Measurements from ENCODE around the gene GALR2. TPM values are rescaled to one million over a fixed set of nuclear protein-coding genes. Genes with fewer than 3 reads are reported as not detected.

GALR2 gene
- polyA plus RNA-seq, 12 donors = not detected

DNA sequence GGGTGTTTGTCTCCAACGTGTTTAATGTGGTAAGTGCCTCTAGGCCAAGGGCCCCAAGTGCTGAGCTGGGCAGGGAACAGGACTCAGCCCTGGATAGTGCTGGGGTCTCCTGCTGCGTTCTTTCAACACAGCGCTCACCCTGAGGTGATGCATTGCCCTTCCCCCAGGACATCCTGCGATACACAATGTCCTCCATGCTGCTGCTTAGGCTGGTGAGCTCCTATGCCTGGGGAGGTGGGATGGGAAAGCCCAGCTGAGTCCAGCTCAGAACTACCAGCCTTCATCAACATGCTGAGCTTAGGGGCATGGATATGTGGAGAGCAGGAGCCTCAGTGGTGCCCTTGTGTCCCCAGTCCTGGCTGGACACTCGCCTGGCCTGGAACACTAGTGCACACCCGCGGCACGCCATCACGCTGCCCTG lies 5.0 kb downstream of the GALR2 start:
- DNase-seq = no peak

DNA sequence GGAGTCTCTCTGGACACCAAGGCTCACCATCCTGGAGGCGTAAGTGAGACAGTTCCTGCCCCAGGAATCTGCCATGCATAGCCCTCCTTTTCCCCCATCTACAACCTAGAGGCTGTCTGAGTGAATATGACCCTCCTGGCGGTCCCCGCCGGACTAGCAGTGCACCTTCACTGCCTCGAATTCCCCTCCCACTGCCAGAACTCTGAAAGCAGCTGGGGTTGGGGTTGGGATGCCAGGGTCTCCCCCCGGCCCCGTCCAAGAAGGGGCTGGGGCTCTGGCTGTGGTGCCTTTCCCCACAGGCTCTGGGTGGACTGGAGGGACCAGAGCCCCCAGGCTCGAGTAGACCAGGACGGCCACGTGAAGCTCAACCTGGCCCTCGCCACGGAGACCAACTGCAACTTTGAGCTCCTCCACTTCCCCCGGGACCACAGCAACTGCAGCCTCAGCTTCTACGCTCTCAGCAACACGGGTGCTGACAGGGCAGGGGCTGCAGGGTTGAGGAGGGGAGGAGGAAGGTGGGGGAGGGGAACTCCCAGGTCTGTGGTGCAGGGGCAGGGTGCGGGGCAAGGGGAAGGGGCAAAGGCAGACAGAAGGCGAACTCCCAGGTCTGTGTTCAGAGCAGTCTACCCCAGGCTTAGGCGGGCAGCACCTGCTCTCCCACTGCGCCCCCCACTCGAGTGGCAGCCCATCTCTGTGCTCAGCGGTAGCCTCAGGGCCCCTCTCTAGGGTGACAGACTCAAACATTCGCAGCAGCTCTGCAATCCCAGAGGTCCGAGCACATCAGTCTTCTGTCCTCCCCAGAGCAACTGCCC lies 5.6 kb downstream of the GALR2 start:
- no peak for DNase-seq

DNA sequence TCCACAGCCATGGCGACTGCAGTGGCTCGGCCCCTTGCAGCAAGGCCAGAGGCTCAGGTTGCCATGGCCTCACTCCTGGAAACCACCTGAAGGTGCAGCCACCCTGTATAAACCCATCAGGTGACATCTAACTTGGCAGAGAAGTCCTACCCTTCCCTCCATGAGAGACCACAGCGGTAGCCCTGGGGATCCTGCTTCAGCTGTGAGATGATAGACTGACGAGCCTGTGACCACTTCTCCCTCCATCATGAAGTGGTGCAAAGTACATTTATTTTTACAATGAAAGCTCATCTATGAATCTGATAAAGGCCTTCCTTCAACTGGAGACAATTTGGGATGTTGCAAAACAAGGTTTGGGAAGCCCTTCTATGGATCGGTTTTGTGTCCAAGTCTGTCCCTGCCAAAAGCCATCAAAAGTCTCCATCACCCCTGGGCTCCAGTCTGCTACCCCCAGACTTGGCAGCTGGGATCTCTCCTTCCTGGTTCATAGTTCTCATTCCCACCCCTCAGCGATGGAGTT lies 6.2 kb downstream of the GALR2 start:
- DNase-seq = no peak

DNA sequence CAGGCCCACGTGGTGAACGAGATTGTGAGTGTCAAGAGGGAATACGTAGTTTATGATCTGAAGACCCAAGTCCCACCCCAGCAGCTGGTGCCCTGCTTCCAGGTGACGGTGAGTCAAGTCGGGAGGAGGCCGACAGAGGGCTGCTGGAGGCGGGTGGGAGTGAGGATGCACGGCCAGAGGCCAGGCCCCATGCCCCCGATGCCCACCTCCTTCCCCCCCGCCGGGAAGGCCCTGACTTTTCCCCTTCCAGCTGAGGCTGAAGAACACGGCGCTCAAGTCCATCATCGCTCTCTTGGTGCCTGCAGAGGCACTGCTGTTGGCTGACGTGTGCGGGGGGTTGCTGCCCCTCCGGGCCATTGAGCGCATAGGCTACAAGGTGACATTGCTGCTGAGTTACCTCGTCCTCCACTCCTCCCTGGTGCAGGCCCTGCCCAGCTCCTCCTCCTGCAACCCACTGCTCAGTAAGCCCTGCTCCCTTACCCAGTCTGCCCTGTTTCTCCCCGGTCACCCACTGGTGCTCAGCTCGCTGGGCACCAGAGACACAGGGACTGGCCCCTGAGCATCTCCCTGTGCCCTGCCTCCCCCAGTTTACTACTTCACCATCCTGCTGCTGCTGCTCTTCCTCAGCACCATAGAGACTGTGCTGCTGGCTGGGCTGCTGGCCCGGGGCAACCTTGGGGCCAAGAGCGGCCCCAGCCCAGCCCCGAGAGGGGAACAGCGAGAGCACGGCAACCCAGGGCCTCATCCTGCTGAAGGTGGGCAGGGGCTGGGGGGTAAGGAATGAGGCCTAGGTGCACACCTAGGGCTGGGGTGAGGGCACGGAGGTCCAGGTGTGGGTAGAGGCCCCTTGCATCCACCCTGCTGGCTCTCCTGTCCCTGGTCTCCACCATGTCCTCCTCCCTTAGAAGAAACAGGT lies 7.0 kb downstream of the GALR2 start:
- DNase-seq = no peak

DNA sequence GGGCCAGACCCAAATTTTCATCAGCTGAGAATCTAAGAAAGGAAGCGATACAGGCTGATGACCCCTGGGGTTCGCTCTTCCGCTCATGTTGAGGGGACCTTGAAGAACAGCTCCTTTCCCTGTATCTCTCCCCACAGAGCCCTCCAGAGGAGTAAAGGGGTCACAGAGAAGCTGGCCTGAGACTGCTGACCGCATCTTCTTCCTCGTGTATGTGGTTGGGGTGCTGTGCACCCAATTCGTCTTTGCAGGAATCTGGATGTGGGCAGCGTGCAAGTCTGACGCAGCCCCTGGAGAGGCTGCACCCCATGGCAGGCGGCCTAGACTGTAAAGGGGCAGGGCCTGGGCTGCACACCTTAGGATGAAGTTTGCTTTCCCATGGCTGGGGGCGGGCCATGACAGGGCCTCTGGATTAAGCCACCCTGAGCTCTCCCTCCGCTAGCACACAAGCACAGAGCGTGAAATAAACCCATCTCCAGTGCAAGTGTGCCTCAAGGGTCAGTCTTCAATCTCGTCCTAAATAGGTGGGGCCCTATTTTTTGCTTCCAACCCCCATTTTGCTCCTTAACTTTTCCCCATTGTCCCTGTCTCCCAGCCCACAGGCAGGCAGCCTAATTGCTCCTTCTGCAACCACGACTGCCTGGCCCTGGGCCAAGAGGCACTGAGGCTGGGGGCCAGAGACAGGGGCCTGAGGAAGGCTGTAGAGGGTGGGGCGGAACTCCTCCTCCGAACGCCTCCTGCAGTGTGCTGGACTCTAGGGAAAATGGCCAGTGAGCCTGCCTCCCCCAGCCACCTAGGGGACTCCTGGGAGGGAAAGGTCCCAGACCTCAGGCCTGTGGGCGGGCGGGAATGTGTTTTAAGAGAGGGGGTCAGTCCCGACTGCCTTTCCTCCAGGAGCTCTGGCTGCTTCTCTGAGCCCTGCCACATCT lies 8.0 kb downstream of the GALR2 start:
- no peak for DNase-seq

DNA sequence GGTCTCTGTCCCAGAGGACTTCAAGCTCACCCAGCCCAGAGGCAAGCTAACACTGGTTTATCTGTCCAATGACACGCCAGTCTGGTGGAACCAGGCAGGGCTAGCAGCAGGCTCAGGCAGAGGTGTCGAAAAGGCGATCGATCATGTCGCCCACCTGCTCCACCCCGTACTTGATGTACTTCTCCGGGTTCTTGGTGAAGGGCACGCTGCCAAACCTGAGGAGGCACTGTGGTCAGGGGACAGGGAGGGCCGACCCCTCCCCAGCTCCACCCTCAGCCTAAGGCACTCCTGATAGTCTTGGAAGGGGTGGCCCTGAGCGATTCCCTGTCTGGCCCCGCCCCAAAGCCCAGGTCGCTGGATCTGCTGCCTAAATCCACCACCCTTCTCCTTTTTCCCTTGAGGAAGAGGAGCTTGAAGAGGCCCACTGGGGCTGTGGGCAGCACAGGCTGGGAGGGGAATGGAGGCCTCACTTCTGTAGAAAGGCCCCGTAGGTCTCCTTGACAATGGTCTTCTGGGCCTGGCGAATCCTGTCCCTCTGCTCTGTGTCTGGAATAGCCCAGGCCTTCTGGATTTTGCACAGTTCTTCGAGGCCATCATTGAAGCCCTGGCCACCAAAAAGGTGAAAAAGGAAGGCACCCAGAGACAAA lies 9.1 kb downstream of the GALR2 start:
- DNase-seq = no peak

DNA sequence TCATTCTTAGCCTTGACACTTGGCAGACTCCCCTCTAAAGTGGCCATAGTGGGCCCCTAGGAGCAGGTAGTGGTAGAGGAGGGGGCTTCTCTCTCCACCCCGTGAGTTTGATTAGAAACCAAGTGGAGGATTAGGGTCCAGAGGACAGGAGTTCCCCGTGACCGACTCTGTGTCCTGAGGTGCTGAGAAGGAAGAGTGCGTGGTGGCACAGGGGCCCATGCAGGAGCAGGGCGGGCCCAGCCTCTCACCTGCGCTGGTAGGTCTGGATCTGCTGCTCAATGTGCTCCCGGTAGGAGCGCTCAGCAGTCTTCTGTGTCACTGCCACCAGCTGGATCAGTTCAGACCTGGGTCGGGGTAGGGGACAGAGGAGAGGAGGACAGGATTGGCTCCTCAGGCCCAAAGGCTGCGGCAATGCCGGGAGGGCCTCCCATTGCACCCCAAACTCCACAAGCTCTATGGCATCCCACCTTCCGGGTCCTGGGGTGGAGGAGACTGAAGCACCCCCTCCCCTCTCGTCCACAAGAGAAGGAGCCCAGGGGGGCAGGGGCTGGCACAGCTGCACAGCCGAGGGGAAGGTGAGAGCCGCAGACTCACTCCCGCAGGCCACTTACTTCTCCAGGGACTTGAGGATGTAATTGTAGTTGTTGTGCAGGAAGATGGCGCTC lies 10.6 kb downstream of the GALR2 start:
- DNase-seq = no peak

DNA sequence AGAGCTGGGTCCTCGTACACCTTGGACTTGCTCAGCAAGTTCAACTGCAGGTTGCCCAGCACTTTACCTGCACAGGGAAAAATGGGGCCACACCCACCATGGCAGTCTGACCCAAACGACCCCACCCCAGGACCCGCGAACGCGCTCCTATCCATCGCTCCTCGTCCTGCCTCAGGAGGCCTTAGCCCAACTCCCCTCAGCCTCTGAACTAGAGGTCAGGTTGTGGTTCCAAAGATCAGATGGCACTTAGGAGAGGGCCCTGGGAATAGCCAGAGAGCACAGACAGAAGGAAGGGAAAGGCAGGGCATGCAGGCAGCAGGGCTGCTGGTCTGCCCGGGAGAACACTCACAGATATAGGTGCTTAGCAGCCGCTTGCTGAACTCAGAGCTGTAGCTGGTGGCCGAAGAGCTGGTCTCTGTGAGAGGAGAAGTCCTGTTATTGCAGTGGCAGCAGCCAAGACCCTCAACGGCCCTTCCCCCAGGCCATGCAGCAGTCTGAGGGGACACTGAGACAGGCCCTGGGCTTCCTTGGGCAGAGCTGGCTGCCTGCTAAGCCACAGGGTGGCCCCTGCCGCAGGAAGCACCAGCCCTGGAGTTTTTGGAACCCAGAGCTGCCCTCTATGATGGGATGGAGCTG lies 11.3 kb downstream of the GALR2 start:
- no peak for DNase-seq

DNA sequence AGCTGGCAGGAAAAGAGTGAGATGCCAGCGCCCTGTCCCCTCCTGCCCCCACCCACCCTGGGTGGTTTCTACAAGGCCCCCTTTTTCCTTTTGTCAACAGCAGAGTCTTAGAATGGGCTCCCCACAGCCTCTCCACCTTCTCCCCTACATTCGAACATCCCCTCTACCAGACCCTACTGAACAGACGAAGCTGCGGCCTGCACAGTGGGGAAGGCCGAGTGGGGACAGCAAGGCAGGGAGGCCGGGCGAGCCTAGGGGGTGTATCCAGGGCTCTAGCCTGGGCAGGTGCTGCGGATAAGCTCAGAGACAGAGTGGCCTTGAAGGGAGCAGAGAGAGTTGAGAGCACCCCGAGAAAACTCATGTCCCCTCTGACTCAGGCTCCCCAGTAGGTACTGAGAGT lies 11.8 kb downstream of the GALR2 start:
- no peak for DNase-seq

DNA sequence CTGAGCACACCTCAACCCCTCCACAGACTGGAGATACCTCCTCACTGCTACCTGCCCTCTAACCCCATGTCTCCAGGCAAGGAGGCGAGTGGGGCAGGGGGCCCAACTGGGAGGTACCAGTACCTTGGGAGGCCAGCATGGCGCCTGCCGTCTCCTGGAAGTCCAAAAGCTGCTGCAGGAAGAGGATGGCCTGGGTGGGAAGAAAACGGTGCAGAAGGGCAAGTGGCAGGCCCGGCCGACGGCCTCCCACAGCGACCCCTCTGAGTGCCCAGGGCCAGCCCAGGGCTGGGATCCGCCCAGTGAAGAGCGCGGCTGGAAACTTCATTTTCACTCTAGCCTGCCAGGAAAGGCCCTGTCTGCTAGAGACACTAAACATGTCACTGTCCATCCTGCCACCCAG lies 12.9 kb downstream of the GALR2 start:
- DNase-seq = no peak

DNA sequence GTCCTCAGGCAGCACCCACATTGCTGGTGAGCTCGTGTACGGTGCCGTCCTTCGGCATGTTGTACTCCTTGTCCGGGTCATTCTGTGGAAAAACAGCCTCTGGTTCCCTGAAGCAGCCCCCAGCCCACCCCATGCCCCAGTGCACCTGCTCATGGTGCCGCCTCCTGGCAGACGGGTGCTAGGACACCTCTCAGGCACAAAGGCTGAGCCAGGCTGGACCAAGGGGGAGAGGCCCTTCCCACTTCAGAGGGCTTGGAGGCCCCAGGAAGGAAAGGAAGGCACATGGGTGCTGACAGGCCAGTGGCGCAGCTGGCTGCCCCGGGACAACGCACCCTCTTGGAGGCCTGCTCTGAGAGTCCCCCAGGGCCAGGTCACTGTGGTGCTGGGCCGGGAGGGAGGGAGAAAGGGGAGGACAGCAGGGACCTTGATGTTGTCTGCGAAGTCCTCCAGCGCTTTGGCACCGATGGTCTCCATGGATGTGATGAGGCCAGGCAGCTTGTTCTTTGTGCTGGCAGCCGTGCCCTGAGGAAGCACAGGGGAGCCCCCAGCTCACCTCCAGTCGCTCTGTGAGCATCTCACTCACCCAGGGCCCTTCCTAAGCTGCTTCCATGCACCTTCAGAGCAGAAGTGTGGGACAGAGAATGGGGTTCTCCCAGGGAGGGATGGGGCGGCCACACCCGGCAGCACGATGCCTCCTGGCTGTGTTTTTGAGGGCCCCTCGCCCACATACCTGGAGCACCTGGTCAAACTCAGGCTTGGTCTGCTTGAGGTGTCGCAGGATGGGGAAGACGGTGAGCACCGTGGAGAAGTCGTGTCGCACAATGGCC lies 13.7 kb downstream of the GALR2 start:
- no peak for DNase-seq

DNA sequence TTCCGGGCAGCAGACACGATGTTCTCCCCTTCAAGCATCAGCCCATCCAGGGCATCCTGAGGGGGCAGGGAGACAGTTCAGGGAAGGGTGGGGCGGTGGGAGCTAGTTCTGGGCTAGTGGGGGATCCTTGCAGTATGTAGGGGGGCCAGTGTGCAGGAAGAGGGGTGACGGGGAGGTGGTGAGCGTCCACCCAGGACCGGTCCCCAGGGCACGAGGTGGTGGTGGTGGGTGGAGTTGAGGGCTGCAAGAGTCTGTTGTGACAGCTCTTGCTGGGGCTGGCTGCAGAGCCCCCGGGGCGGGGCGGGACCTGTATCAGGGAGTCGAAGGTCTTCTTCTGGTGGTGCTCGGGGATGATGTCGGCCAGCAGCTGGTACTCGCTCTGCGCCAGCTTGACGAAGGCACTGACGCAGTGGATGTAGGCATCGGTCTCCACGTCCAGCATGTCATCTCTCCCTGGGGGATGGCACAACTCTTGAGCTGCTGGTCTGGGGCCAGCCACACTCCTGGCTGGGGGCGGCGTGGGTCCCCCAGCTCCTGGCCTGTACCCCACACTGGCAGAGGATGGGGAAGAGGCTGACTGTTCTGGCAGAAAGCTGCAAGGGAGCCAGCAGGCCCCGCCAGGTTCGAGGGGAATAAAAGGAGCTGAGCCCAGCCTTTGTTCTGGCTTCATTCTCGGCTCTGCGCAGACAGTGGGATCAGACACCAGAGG lies 14.4 kb downstream of the GALR2 start:
- DNase-seq = no peak

DNA sequence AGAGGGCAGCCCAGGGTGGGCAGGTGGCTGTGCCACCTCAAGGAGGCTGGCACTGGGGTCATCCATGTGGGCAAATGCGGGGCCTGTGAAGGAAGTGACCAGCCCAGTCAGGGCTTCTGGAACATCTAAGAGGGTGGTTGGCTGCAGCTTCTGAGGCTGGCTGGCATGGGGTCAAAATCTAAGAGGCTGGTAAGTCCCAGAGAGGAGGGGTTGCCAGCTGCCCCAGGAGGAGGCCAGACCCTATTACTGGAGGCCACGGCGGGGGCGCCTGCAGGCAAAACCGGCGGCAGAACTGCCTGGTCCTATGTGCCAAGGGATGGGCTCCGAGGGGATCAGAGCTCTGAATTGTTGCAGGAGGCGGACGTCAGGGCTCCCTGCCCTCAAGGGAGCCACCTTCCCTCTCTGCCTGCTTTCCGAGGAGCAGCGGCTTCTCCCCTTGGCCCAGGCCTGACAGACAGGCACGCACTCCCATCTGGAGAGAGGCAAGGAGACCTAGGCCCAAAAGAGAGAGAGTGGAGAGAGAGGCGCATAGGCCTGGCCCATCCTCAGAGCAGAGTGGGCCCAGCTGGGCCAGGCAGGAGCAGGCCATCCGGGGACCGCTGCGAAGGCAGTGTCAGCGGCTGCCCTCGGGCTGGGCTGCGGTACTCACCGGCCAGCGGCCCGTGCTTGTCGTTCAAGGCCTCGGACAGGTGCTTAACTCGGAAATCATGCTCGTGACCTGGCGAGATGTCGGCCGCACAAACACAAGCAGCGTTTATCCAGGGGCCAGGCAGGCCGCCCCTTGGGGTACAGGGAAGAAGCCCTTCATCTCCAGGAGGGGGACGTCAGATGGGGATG lies 15.3 kb downstream of the GALR2 start:
- DNase-seq = no peak

DNA sequence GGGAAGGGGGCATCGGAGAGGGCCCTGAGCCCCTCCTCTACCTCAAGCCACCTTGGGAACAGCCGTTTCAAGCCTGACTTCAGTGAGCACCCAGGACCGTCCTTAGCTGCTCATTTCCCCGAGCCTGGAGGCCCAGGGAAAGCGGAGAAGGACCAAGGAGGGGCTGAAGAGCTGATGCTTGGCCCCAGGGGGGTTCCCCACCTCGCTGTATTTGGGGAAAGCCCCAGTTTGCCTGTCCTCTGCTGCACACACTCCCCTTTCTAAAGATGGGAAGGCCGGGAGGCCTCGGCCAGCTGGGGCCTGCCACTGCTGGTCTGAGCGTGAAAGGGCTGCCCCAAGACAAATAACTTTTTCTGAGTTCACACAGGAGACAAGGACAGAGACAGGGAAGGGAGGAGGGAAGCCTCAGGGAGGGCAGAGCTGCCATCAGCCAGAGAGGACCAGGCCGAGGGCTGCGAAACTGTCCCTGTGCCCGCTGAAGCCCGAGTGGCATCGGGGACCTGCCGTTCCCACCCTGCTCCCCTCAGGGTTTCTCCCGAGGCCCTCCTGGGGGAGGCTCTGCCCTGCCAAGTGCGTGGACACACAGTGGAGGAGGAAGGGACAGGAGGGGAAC lies 16.0 kb downstream of the GALR2 start:
- no peak for DNase-seq

DNA sequence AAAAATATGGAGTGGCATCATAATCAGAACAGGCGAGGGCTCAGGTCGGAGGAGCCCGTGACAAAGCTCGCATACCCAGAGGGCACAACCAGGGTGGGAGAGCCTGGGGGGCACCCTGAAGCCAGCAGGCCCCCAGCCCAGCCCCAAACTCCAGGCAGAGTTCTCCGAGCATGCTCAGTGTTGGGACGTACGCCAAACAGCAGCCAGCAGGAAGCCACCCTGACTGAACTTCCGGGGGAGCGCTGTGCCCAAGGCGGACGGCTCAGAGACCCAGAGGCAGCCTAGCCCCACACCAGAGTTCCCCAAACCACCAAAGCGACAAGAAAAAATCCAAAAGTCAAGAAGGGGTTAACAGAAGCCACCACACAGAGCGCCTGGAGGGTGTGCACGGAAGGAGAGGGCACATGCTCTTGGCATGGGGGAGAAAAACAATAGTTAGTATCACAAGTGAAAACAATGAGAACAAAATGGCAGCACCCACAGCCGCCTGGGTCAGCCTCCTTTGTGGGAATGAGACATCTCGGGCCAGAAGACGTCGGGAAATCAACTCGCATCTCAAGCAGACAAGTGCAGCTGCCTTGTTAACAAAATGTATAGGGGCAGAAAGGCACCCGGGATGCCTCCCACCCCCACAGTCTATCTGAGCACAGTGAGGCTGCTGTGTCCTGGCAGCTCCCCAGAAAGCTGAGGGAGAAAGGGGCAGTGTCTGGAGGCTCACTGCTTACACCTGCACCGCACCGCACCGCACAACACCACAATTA lies 17.1 kb downstream of the GALR2 start:
- DNase-seq = no peak

Measured in muscle of arm (tissue), 12 donors.